Colonic mucosa (tissue), 4 donors: ENCODE results near the gene SAP30BP. TPM values are rescaled to one million over a fixed set of nuclear protein-coding genes. Genes with fewer than 3 reads are reported as not detected.
A peak's percentile ranks its signal among the peaks of the same experiment; 100 is the strongest.

Experiments used
- DNase-seq: peaks from one replicate; pipeline ENCODE4 v3.0.0-alpha.2; 2020
- H3K27ac ChIP-seq: fragments of 200-600 bp; one replicate; pipeline ENCODE4 v1.8.0; 2021
- H3K27me3 ChIP-seq: fragments of 200-600 bp; one replicate; pipeline ENCODE4 v1.8.0; 2021
- H3K36me3 ChIP-seq: fragments of 200-600 bp; one replicate; pipeline ENCODE4 v1.8.0; 2021
- H3K4me1 ChIP-seq: fragments of 200-600 bp; one replicate; pipeline ENCODE4 v1.8.0; 2021; ENCODE audit warnings: mild to moderate bottlenecking
- H3K4me3 ChIP-seq: fragments of 200-600 bp; one replicate; pipeline ENCODE4 v1.8.0; 2021
- H3K9ac ChIP-seq, 2 donors: one replicate each; pipeline ENCODE4 v1.7.0; 2013; ENCODE audit warnings: control low read depth in 2 of 2, low read depth in 2 of 2, low read length in 2 of 2
- H3K9me3 ChIP-seq: fragments of 200-600 bp; one replicate; pipeline ENCODE4 v1.8.0; 2021
- intact Hi-C: fragments of 100-400 bp; cut with DNase I; formaldehyde crosslinking; loops from one replicate; pipeline ENCODE4 v1.14.1; 2022
- total RNA-seq, 2 donors: library from RNA; stranded (reverse); fragmentation: NEBNext Ultra II Directional in 1 of 2; extraction: Animal tissue kit (Norgen Biotek cat#: 25700) in 1 of 2; gene quantifications; one replicate each; pipeline ENCODE4 v1.2.1, GENCODE V29; 2021
- TF ChIP-seq, protein P1 (sequence below): fragments of 200-600 bp; IDR thresholded peaks from one replicate; pipeline ENCODE4 v1.8.0; 2022; ENCODE audit warnings: antibody characterized with exemption, mild to moderate bottlenecking
- donor health status: healthy.
- donor health status: DM: no; HTN: no; CAD: no.
- donor health status: DM: no; HTN: no; CAD: no.

The SAP30BP gene
- total RNA-seq, 2 donors from 2014 or later = 68.0 to 68.1 TPM

DNA sequence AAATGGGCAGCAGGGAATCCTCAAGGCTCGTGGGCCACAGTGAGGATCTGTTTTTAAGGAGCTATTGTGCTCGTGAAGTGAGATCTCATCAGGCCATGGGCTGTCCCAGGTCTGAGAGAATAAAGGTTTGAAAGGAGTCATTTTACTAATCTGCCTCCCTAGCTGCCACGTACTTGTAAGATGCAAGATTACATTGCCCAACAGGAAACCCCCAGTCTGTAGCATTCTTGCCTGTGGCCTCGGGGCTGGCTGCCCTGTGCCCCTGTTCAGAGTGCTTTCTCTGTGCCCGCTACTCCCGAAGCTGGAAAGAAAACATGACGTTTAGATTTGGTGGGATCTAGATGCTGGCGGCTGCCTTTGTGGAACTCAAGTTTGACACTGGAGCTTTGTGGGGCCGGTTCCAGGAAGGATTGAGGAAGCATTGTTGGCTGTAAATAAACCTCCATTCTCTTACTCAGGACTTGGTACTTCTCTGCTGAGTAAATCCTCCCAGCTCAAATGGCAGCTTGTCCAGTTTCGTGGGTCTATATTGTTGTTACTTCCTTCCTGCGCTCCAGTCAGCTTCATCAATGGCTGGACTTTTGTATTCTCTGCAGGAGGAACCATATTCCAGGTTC, 21.2 kb downstream of the SAP30BP start:
- Histone ChIP-seq H3K9me3 (no peaks in the 10 kb centered on the region), H3K27ac (peak overlapping the region; percentile 45), H3K9ac (peak overlapping the region; percentile 14 to 44), H3K4me3 (no peak overlapping the region), H3K27me3 (no peaks in the 10 kb centered on the region), H3K4me1 (peaks cover 3% of the 10 kb centered on the region), H3K36me3 (no peaks in the 10 kb centered on the region)
- TF ChIP-seq, protein P1, sequence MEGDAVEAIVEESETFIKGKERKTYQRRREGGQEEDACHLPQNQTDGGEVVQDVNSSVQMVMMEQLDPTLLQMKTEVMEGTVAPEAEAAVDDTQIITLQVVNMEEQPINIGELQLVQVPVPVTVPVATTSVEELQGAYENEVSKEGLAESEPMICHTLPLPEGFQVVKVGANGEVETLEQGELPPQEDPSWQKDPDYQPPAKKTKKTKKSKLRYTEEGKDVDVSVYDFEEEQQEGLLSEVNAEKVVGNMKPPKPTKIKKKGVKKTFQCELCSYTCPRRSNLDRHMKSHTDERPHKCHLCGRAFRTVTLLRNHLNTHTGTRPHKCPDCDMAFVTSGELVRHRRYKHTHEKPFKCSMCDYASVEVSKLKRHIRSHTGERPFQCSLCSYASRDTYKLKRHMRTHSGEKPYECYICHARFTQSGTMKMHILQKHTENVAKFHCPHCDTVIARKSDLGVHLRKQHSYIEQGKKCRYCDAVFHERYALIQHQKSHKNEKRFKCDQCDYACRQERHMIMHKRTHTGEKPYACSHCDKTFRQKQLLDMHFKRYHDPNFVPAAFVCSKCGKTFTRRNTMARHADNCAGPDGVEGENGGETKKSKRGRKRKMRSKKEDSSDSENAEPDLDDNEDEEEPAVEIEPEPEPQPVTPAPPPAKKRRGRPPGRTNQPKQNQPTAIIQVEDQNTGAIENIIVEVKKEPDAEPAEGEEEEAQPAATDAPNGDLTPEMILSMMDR = no peak
- no peak for DNase-seq
- intact Hi-C loops = no loop called here

DNA sequence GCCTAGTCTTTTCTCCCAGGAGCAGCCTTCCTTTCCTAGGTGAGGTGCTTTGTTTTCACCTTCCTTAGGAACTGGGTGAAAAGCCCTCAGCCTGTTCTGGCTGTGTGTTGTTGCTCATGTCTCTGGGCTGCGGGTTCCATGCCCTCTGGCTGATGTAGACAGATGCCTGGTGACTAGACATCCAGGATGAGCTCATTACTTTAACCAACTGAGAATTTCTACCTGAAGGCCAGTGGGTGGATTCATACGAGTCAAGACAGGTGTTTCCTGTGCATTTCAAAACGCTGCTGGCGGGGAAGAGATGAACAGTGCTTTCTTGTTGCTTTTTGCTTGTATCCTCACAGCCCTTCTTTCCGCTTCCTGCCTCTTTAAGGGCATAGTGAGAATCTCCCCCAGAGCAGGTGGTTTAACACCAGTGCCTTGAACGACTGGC, 22.3 kb downstream of the SAP30BP start:
- Histone ChIP-seq H3K4me1 (peaks cover 3% of the 10 kb centered on the region), H3K4me3 (no peak overlapping the region), H3K27me3 (no peaks in the 10 kb centered on the region), H3K9me3 (no peaks in the 10 kb centered on the region), H3K9ac (no peak overlapping the region), H3K27ac (peak overlapping the region; percentile 45), H3K36me3 (no peaks in the 10 kb centered on the region)
- intact Hi-C loops = no loop called here
- DNase-seq = no peak
- TF ChIP-seq, protein P1 = no peak

DNA sequence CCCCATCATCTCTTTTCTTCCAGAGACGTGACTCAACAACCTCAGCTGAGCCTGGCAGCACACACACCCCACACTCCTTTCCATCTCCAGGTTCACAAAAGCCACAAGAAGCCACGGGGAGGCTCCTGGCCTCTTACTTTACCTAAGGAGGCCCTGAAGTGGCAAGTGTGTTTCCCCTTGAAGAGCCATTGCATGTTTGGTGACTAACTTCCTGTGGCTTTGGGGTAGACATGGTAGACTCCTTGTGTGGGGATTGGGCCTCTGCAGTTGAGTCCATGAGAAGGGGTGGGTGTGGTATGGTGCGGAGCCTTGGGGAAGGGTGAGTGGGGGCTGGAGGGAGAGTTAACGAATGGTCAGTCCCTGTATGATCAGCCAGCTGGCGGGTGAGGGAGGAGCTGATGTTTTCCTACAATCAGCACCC, 24.2 kb downstream of the SAP30BP start:
- peaks cover 3% of the 10 kb centered on the region for H3K4me1 ChIP-seq
- intact Hi-C loops = no loop called here
- H3K4me3 ChIP-seq = no peak overlapping the region
- TF ChIP-seq, protein P1 = no peak
- H3K36me3 ChIP-seq = no peaks in the 10 kb centered on the region
- no peaks in the 10 kb centered on the region for H3K27me3 ChIP-seq
- H3K27ac ChIP-seq = no peak overlapping the region
- H3K9ac ChIP-seq = peak overlapping the region in 1 of 2 donors; percentile 51
- H3K9me3 ChIP-seq = no peaks in the 10 kb centered on the region
- DNase-seq = no peak

DNA sequence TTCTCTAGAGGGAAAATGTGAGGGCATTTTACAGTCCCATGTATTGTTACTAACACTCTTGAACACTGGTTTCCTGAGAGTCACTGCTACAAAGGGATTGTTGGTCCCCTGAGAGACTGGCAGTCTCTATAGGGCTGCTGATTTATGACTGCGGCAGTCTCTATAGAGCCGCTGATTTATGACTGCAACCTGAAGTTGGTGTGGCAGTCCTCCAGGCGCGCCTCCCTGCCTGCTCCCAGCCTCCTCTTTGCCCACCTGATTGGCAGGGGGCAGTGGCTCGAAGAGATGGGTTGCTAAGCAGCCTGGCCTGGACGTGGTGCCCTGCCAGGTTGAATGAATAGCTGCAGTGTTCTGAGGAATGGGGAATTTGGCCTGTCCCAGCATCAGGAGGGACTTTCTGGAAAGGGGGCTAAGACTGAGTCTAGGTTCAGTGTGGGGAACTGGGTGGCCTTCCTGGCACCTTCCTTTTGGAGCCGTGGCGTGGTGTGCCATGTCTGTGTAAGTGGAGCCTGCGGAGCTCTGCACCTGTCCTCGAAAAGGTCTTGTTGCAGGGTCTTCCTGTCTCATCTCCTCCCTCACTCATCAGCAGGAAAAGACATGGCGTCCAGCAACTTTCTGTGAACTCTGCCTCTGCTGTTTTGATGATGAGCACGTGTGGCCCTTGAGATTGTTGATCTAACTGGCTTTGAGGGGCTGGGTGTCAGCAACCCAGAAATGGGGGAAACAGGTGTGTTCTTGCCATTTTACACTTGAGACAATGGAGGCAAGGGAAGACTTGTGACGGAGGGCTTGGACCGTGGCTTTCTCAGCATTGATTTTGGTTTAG, 24.9 kb downstream of the SAP30BP start:
- intact Hi-C loops = no loop called here
- H3K27ac ChIP-seq = no peak overlapping the region
- peaks cover 3% of the 10 kb centered on the region for H3K4me1 ChIP-seq
- H3K9me3 ChIP-seq = no peaks in the 10 kb centered on the region
- no peak overlapping the region for H3K4me3 ChIP-seq
- TF ChIP-seq, protein P1 = no peak
- H3K9ac ChIP-seq = peak overlapping the region in 1 of 2 donors; percentile 51
- H3K36me3 ChIP-seq = no peaks in the 10 kb centered on the region
- H3K27me3 ChIP-seq = no peaks in the 10 kb centered on the region
- DNase-seq = no peak

DNA sequence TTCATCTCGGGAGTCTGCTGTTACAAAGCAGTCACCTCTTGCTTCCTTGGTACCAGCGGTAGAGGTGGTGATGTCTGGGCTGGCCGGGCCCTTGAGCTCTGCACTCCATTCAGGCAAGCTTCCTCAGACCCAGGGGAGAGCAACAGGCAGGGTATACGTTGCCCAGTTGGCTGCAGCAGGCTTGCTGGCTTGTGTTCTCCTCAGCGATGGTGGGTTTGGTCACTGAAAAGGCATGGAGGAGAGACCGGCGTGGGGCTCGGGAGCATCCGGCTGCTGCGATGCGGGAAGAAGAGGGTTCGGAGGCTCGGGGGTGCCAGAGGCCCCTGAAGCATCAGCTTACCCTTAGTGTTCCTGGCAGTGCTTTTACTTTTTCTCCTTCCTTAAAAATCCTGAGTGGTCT, 25.8 kb downstream of the SAP30BP start:
- intact Hi-C loops = no loop called here
- DNase-seq = no peak
- Histone ChIP-seq H3K9me3 (no peaks in the 10 kb centered on the region), H3K9ac (no peak overlapping the region), H3K4me3 (no peak overlapping the region), H3K4me1 (peaks cover 3% of the 10 kb centered on the region), H3K36me3 (no peaks in the 10 kb centered on the region), H3K27ac (no peak overlapping the region), H3K27me3 (no peaks in the 10 kb centered on the region)
- TF ChIP-seq, protein P1 = no peak
